NAMALWA (cell line): ENCODE results near the gene LANCL1.

Experiments used
- DNase-seq: peaks from one replicate; pipeline ENCODE4 v3.0.0-alpha.2; 2015; ENCODE audit warnings: low spot score

The LANCL1 gene

DNA sequence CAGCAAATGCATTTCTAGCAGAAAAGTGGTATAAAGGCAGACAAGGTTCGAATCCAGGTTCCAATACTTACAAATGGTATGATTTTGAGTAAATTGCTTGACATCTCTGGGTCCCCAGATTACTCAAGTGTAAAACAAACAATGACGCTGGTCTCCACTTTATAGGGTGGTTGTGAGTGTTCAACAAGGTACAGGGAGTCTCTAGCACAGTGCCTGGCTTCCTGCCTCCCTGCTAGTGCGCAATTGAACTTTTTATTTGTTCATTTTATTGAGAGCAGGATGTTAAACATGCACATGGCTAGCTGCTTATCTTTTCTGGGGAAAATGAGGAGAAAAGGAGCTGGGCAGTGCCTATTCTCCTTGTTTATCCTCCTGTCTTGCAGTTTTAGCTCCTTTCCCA, 86.7 kb downstream of the LANCL1 start:
- DNase-seq = no peak

GRCh38 chr2:210388148-210388547, 88.4 kb downstream of the LANCL1 start:
- no peak for DNase-seq

DNA sequence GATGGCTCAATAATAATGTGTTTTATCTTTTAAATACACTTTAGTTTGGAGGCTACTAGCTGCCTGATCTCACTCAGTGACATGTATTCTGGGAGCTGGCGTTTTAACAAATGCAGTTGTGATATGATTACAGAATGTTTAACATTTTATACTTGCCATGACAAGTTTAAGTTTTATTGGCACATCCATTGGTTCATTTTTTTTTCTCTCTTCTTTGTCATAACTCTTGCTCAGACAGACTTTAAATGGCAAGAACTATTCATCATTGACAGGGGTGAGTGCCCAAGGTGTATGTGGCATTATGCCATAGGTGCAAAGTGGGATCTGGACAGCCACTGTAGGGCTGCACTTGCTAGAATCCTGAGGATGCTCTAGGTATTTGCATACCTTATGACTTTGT, 89.5 kb downstream of the LANCL1 start:
- no peak for DNase-seq
